ENCODE results near the gene CGRRF1.

CGRRF1 gene

GRCh38 chr14:54577977-54578376, 68.3 kb downstream of the CGRRF1 start:
- DNase-seq = no peak
- peaks cover 0 to 7% (median 5%) of the 10 kb centered on the region in 5 experiments for H3K9me3 ChIP-seq (ENCODE audit: control extremely low read depth in 1 of 5, control insufficient read depth in 4 of 5, insufficient read depth in 2 of 5, low read depth in 1 of 5, low read length in 4 of 5)
- H3K36me3 ChIP-seq (ENCODE audit: control insufficient read depth in 4 of 4, insufficient read depth in 4 of 4, low read length in 3 of 4) = no peaks in the 10 kb centered on the region
- WGBS (ENCODE audit: insufficient coverage) = 93% methylated on average over 2 of the region's 3 CpGs
- ChIA-PET CTCF (interaction anchor here (0.9 to 1.3 kb wide), 4 partner anchors 13 to 197 kb away, joined by 3 to 9 read pairs (median 4); no protein-coding TSS in a partner anchor), POLR2A (interaction anchor here (0.5 kb wide), 1 partner anchor 39 kb away, joined by 3 read pairs; no protein-coding TSS in a partner anchor)
- H3K27me3 ChIP-seq (replicated peaks in 2 of 5; ENCODE audit: control insufficient read depth in 4 of 5, insufficient read depth in 5 of 5, low read length in 4 of 5) = no peaks in the 10 kb centered on the region
- no peak overlapping the region for H3K27ac ChIP-seq (ENCODE audit: insufficient read depth in 1 of 2, low read depth in 1 of 2, low read length in 2 of 2, poor library complexity in 1 of 2, severe bottlenecking in 2 of 2)
- H3K4me1 ChIP-seq (ENCODE audit: control extremely low read depth in 1 of 4, control insufficient read depth in 4 of 4, insufficient read depth in 4 of 4, low read length in 3 of 4) = no peaks in the 10 kb centered on the region
- H3K4me3 ChIP-seq (ENCODE audit: control insufficient read depth in 1 of 7, extremely low read depth in 1 of 7, insufficient read depth in 4 of 7, low read depth in 2 of 7, low read length in 6 of 7) = no peak overlapping the region

GRCh38 chr14:54579621-54580020, 69.9 kb downstream of the CGRRF1 start:
- 14% methylated on average over 1 of the region's 1 CpG for WGBS (ENCODE audit: insufficient coverage)
- Histone ChIP-seq H3K27ac (ENCODE audit: insufficient read depth in 1 of 2, low read depth in 1 of 2, low read length in 2 of 2, poor library complexity in 1 of 2, severe bottlenecking in 2 of 2) (no peak overlapping the region), H3K4me3 (ENCODE audit: control insufficient read depth in 1 of 7, extremely low read depth in 1 of 7, insufficient read depth in 4 of 7, low read depth in 2 of 7, low read length in 6 of 7) (no peak overlapping the region), H3K27me3 (replicated peaks in 2 of 5; ENCODE audit: control insufficient read depth in 4 of 5, insufficient read depth in 5 of 5, low read length in 4 of 5) (no peaks in the 10 kb centered on the region), H3K36me3 (ENCODE audit: control insufficient read depth in 4 of 4, insufficient read depth in 4 of 4, low read length in 3 of 4) (no peaks in the 10 kb centered on the region), H3K9me3 (ENCODE audit: control extremely low read depth in 1 of 5, control insufficient read depth in 4 of 5, insufficient read depth in 2 of 5, low read depth in 1 of 5, low read length in 4 of 5) (no peaks in the 10 kb centered on the region), H3K4me1 (ENCODE audit: control extremely low read depth in 1 of 4, control insufficient read depth in 4 of 4, insufficient read depth in 4 of 4, low read length in 3 of 4) (no peaks in the 10 kb centered on the region)
- CTCF ChIA-PET = interaction anchor here (0.9 to 1.0 kb wide), 2 partner anchors 43 to 112 kb away, joined by 3 read pairs; no protein-coding TSS in a partner anchor
- POLR2A ChIA-PET = no interaction called here
- no peak for DNase-seq

- no peaks in the 10 kb centered on the region for H3K36me3 ChIP-seq (ENCODE audit: control insufficient read depth in 4 of 4, insufficient read depth in 4 of 4, low read length in 3 of 4)
- POLR2A ChIA-PET = no interaction called here
- CTCF ChIA-PET = interaction anchor here (1.2 to 1.6 kb wide), 2 partner anchors 9 to 32 kb away, joined by 3 read pairs; no protein-coding TSS in a partner anchor
- H3K9me3 ChIP-seq (ENCODE audit: control extremely low read depth in 1 of 5, control insufficient read depth in 4 of 5, insufficient read depth in 2 of 5, low read depth in 1 of 5, low read length in 4 of 5) = no peaks in the 10 kb centered on the region
- no peak for DNase-seq
- H3K27me3 ChIP-seq (replicated peaks in 2 of 5; ENCODE audit: control insufficient read depth in 4 of 5, insufficient read depth in 5 of 5, low read length in 4 of 5) = no peaks in the 10 kb centered on the region
- 94% methylated on average over 2 of the region's 3 CpGs for WGBS (ENCODE audit: insufficient coverage)
- H3K4me3 ChIP-seq (ENCODE audit: control insufficient read depth in 1 of 7, extremely low read depth in 1 of 7, insufficient read depth in 4 of 7, low read depth in 2 of 7, low read length in 6 of 7) = no peak overlapping the region
- no peak overlapping the region for H3K27ac ChIP-seq (ENCODE audit: insufficient read depth in 1 of 2, low read depth in 1 of 2, low read length in 2 of 2, poor library complexity in 1 of 2, severe bottlenecking in 2 of 2)
- H3K4me1 ChIP-seq (ENCODE audit: control extremely low read depth in 1 of 4, control insufficient read depth in 4 of 4, insufficient read depth in 4 of 4, low read length in 3 of 4) = no peaks in the 10 kb centered on the region
Observed at GRCh38 chr14:54580933-54581332, 71.2 kb downstream of the CGRRF1 start.

GRCh38 chr14:54582334-54582733, 72.6 kb downstream of the CGRRF1 start:
- Histone ChIP-seq H3K36me3 (ENCODE audit: control insufficient read depth in 4 of 4, insufficient read depth in 4 of 4, low read length in 3 of 4) (no peaks in the 10 kb centered on the region), H3K27me3 (replicated peaks in 2 of 5; ENCODE audit: control insufficient read depth in 4 of 5, insufficient read depth in 5 of 5, low read length in 4 of 5) (no peaks in the 10 kb centered on the region), H3K27ac (ENCODE audit: insufficient read depth in 1 of 2, low read depth in 1 of 2, low read length in 2 of 2, poor library complexity in 1 of 2, severe bottlenecking in 2 of 2) (no peak overlapping the region), H3K4me3 (ENCODE audit: control insufficient read depth in 1 of 7, extremely low read depth in 1 of 7, insufficient read depth in 4 of 7, low read depth in 2 of 7, low read length in 6 of 7) (no peak overlapping the region), H3K9me3 (ENCODE audit: control extremely low read depth in 1 of 5, control insufficient read depth in 4 of 5, insufficient read depth in 2 of 5, low read depth in 1 of 5, low read length in 4 of 5) (no peaks in the 10 kb centered on the region), H3K4me1 (ENCODE audit: control extremely low read depth in 1 of 4, control insufficient read depth in 4 of 4, insufficient read depth in 4 of 4, low read length in 3 of 4) (no peaks in the 10 kb centered on the region)
- WGBS (ENCODE audit: insufficient coverage) = 100% methylated on average over 7 of the region's 7 CpGs
- ChIA-PET CTCF (interaction anchor here (0.7 to 2.0 kb wide), 10 partner anchors 8 to 628 kb away, joined by 3 to 7 read pairs (median 4); no protein-coding TSS in a partner anchor), POLR2A (interaction anchor here (1.3 kb wide), 1 partner anchor 12 kb away, joined by 4 read pairs; no protein-coding TSS in a partner anchor)
- DNase-seq = no peak

GRCh38 chr14:54584097-54584496, 74.4 kb downstream of the CGRRF1 start:
- H3K36me3 ChIP-seq (ENCODE audit: control insufficient read depth in 4 of 4, insufficient read depth in 4 of 4, low read length in 3 of 4) = no peaks in the 10 kb centered on the region
- H3K4me1 ChIP-seq (ENCODE audit: control extremely low read depth in 1 of 4, control insufficient read depth in 4 of 4, insufficient read depth in 4 of 4, low read length in 3 of 4) = no peaks in the 10 kb centered on the region
- CTCF ChIA-PET = interaction anchor here (1.0 to 1.7 kb wide), 3 partner anchors 59 to 190 kb away, joined by 3 to 6 read pairs (median 4); no protein-coding TSS in a partner anchor
- POLR2A ChIA-PET = interaction anchor here (0.6 kb wide), 1 partner anchor 67 kb away, joined by 3 read pairs; no protein-coding TSS in a partner anchor
- no peak overlapping the region for H3K27ac ChIP-seq (ENCODE audit: insufficient read depth in 1 of 2, low read depth in 1 of 2, low read length in 2 of 2, poor library complexity in 1 of 2, severe bottlenecking in 2 of 2)
- no peaks in the 10 kb centered on the region for H3K9me3 ChIP-seq (ENCODE audit: control extremely low read depth in 1 of 5, control insufficient read depth in 4 of 5, insufficient read depth in 2 of 5, low read depth in 1 of 5, low read length in 4 of 5)
- H3K4me3 ChIP-seq (ENCODE audit: control insufficient read depth in 1 of 7, extremely low read depth in 1 of 7, insufficient read depth in 4 of 7, low read depth in 2 of 7, low read length in 6 of 7) = no peak overlapping the region
- no peaks in the 10 kb centered on the region for H3K27me3 ChIP-seq (replicated peaks in 2 of 5; ENCODE audit: control insufficient read depth in 4 of 5, insufficient read depth in 5 of 5, low read length in 4 of 5)
- no peak for DNase-seq
- WGBS (ENCODE audit: insufficient coverage) = no CpG with 5 or more reads among the region's 1 CpG

GRCh38 chr14:54585214-54585613, 75.5 kb downstream of the CGRRF1 start:
- no peaks in the 10 kb centered on the region for H3K4me1 ChIP-seq (ENCODE audit: control extremely low read depth in 1 of 4, control insufficient read depth in 4 of 4, insufficient read depth in 4 of 4, low read length in 3 of 4)
- 100% methylated on average over 1 of the region's 3 CpGs for WGBS (ENCODE audit: insufficient coverage)

More at GRCh38 chr14:54585214-54585613, 75.5 kb downstream of the CGRRF1 start:
- H3K36me3 ChIP-seq (ENCODE audit: control insufficient read depth in 4 of 4, insufficient read depth in 4 of 4, low read length in 3 of 4) = no peaks in the 10 kb centered on the region
- POLR2A ChIA-PET = no interaction called here
- no peaks in the 10 kb centered on the region for H3K9me3 ChIP-seq (ENCODE audit: control extremely low read depth in 1 of 5, control insufficient read depth in 4 of 5, insufficient read depth in 2 of 5, low read depth in 1 of 5, low read length in 4 of 5)
- no peaks in the 10 kb centered on the region for H3K27me3 ChIP-seq (replicated peaks in 2 of 5; ENCODE audit: control insufficient read depth in 4 of 5, insufficient read depth in 5 of 5, low read length in 4 of 5)
- CTCF ChIA-PET = no interaction called here
- H3K4me3 ChIP-seq (ENCODE audit: control insufficient read depth in 1 of 7, extremely low read depth in 1 of 7, insufficient read depth in 4 of 7, low read depth in 2 of 7, low read length in 6 of 7) = no peak overlapping the region
- no peak overlapping the region for H3K27ac ChIP-seq (ENCODE audit: insufficient read depth in 1 of 2, low read depth in 1 of 2, low read length in 2 of 2, poor library complexity in 1 of 2, severe bottlenecking in 2 of 2)
- no peak for DNase-seq
